ENCODE results near the gene TMEM176A.

Gene TMEM176A

DNA sequence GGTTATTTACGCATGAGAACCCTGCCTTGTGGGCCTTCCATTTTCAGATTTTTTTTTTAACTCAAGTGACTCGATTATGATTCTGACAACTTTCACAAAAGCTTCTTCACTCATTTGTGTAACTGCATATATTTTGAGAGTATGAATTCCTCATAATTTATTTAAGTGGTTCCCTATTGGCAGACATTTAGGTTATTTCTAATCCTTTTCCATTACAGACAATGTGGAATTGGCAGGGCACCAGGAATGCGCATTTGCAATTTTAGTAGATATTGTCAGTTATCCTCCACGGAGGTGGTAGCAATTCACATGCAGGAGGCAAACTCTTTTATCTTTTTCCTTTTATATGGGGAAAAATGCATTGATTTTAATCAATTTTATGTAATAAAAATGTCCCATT, 2.9 kb upstream of the TMEM176A start:
- TF ChIP-seq, protein P1, sequence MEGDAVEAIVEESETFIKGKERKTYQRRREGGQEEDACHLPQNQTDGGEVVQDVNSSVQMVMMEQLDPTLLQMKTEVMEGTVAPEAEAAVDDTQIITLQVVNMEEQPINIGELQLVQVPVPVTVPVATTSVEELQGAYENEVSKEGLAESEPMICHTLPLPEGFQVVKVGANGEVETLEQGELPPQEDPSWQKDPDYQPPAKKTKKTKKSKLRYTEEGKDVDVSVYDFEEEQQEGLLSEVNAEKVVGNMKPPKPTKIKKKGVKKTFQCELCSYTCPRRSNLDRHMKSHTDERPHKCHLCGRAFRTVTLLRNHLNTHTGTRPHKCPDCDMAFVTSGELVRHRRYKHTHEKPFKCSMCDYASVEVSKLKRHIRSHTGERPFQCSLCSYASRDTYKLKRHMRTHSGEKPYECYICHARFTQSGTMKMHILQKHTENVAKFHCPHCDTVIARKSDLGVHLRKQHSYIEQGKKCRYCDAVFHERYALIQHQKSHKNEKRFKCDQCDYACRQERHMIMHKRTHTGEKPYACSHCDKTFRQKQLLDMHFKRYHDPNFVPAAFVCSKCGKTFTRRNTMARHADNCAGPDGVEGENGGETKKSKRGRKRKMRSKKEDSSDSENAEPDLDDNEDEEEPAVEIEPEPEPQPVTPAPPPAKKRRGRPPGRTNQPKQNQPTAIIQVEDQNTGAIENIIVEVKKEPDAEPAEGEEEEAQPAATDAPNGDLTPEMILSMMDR (IDR thresholded peaks at IDR 0.05; ENCODE audit: low read depth, low read length, missing control alignments) = no peak
- no peak overlapping the region for H3K4me3 ChIP-seq (ENCODE audit: low read depth, low read length)
- no peak for DNase-seq (ENCODE audit: low read depth)

DNA sequence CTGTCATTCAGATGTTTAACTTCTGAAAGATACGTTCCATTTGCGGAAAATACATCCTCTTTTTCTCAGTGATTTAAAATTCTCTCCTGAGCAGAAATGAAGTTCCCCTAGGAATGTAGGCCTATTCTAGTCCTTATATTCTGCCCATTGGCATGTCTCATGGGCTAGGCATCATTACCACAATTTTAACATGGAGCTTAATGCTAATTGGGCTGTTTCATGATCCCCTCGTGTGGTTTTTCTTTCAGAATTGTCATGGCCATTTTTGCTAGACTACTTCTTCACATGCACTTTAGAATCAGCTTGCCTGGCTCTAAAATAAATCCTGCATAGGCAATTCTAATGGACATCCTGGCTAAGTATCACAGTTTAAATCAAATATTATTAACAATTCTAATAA, 1.4 kb upstream of the TMEM176A start:
- TF ChIP-seq, protein P1 (IDR thresholded peaks at IDR 0.05; ENCODE audit: low read depth, low read length, missing control alignments) = no peak
- DNase-seq (ENCODE audit: low read depth) = no peak
- H3K4me3 ChIP-seq (ENCODE audit: low read depth, low read length) = no peak overlapping the region

DNA sequence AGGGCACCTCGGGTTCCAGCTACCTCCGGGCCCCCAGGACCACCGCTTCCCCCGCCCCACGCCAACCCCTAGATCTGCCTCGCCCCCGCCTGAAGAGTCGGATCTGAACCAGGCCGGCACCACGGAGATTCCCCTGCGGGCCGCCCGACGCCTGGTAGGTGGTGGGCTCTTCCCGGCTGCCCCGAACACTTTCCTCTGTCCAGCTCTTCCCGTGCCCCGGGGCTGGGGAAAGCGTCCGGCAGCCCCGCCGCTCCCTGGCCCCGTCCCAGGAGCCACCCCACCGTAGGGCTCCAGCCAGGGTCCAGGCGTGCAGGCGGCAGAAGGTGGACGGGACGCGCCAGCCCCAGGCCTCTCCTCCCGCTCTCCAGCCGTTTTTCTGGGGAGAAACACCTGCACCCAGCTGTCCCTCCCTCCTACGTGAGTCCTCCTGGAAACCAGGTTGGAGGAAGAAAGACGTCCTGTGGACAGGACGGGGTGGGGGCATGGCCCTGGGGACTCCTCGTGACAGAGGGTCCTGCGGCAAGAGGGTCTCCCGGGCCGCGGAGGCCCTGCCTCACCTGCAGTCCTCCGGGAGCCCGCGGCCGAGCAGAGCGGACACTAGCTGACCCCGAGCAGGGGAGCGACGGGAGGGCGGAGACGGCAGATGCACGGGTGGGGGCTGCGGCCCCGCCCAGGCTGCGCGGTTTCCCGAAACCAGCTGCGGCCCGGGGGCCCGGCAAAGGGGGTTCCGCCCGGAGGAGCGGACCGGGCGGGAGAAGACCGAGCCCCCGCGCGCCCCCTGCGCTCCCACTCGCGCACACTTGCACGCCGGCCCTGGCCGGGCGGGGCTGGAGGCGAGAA, 608 bp upstream of the TMEM176A start, which contains the start of gene TMEM176B:
TMEM176B (minus strand) TSS at position 624 of the 840 bp plus-strand sequence. CDS start 3,795 bp downstream, outside the sequence.
- H3K4me3 ChIP-seq (ENCODE audit: low read depth, low read length) = no peak within 1 kb of the TSS
- no peak for DNase-seq (ENCODE audit: low read depth)
- TF ChIP-seq, protein P1 (IDR thresholded peaks at IDR 0.05; ENCODE audit: low read depth, low read length, missing control alignments) = no peak

GRCh38 chr7:150801242-150801945, 825 bp downstream of the TMEM176A start:
- no peak overlapping the region for H3K4me3 ChIP-seq (ENCODE audit: low read depth, low read length)
- TF ChIP-seq, protein P1 (IDR thresholded peaks at IDR 0.05; ENCODE audit: low read depth, low read length, missing control alignments) = no peak
- DNase-seq (ENCODE audit: low read depth) = no peak

- TF ChIP-seq, protein P1 (IDR thresholded peaks at IDR 0.05; ENCODE audit: low read depth, low read length, missing control alignments) = no peak
- no peak overlapping the region for H3K4me3 ChIP-seq (ENCODE audit: low read depth, low read length)
- DNase-seq (ENCODE audit: low read depth) = no peak
Observed at GRCh38 chr7:150801946-150802771, 1.6 kb downstream of the TMEM176A start.

GRCh38 chr7:150803161-150803860, 2.7 kb downstream of the TMEM176A start:
- DNase-seq (ENCODE audit: low read depth) = no peak
- TF ChIP-seq, protein P1 (IDR thresholded peaks at IDR 0.05; ENCODE audit: low read depth, low read length, missing control alignments) = no peak
- H3K4me3 ChIP-seq (ENCODE audit: low read depth, low read length) = no peak overlapping the region
